HCT116 (cell line): ENCODE measurements around the gene SPRY4.

Source experiments
- EZH2 ChIP-seq: fragments of 200-600 bp; sonication (generic); IDR thresholded peaks from 2 replicates; pipeline ENCODE4 v1.6.1; 2017; ENCODE audit warnings: antibody characterized with exemption, mixed run types
- JUND ChIP-seq: IDR thresholded peaks from 2 replicates; pipeline ENCODE4 v1.6.1; 2012
- POLR2AphosphoS5 ChIP-seq: IDR thresholded peaks from 2 replicates; pipeline ENCODE4 v1.6.1; 2011; ENCODE audit warnings: mild to moderate bottlenecking, low read depth, low read length, moderate library complexity
- SRF ChIP-seq: IDR thresholded peaks from 2 replicates; pipeline ENCODE4 v1.6.1; 2012; ENCODE audit warnings: low read depth
- TCF7L2 ChIP-seq: IDR thresholded peaks from 2 replicates; pipeline ENCODE4 v1.7.0; 2011; ENCODE audit warnings: borderline replicate concordance, inconsistent platforms; ENCODE audit not compliant: insufficient read depth, insufficient read length; ENCODE audit errors: extremely low read depth
- TF ChIP-seq, protein P1 (sequence below), 3 experiments: fragments of 200-600 bp in 1 of 3; sonication (generic) in 1 of 3; IDR thresholded peaks in 2 of 3; conservative IDR thresholded peaks in 1 of 3; 2 replicates each; pipeline ENCODE4 v1.5.1; 2012 to 2017; ENCODE audit warnings: low read depth in 2 of 3, low read length in 2 of 3, antibody characterized with exemption in 1 of 3, borderline replicate concordance in 1 of 3, control low read depth in 1 of 3, mild to moderate bottlenecking in 1 of 3, mixed read lengths in 1 of 3, mixed run types in 1 of 3, moderate library complexity in 1 of 3; ENCODE audit not compliant: insufficient read depth in 1 of 3
- TF ChIP-seq, protein P2 (sequence below): IDR thresholded peaks from 2 replicates; pipeline ENCODE4 v1.6.1; 2012

DNA sequence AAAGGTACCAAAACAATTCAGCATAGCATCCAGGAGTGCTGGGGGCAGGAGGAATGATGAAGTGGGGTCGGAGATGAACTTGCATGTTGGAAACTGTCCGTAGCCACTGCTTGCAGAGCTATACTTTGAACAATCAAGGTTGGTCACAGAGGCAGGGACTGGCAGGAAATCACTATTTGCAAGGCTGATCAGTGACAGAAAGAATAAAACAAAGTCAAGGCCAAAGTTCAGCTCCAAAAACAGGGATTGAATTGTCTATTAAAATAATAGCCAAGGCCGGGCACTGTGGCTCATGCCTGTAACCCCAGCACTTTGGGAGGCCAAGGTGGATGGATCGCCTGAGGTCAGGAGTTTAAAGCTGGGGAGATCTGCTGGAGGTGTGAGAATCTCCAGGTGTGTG is 18.7 kb upstream of the SPRY4 start:
- TF ChIP-seq, protein P1, sequence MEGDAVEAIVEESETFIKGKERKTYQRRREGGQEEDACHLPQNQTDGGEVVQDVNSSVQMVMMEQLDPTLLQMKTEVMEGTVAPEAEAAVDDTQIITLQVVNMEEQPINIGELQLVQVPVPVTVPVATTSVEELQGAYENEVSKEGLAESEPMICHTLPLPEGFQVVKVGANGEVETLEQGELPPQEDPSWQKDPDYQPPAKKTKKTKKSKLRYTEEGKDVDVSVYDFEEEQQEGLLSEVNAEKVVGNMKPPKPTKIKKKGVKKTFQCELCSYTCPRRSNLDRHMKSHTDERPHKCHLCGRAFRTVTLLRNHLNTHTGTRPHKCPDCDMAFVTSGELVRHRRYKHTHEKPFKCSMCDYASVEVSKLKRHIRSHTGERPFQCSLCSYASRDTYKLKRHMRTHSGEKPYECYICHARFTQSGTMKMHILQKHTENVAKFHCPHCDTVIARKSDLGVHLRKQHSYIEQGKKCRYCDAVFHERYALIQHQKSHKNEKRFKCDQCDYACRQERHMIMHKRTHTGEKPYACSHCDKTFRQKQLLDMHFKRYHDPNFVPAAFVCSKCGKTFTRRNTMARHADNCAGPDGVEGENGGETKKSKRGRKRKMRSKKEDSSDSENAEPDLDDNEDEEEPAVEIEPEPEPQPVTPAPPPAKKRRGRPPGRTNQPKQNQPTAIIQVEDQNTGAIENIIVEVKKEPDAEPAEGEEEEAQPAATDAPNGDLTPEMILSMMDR (IDR thresholded peaks at IDR 0.05 in 2 of 3, conservative IDR thresholded peaks at IDR 0.05 in 1 of 3; ENCODE audit: borderline replicate concordance in 1 of 3, insufficient read depth in 1 of 3, low read depth in 2 of 3, low read length in 2 of 3): no peak
- TF ChIP-seq JUND (no peak), TCF7L2 (no peak), POLR2AphosphoS5 (no peak), SRF (no peak), EZH2 (no peak)
- TF ChIP-seq, protein P2, sequence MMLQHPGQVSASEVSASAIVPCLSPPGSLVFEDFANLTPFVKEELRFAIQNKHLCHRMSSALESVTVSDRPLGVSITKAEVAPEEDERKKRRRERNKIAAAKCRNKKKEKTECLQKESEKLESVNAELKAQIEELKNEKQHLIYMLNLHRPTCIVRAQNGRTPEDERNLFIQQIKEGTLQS: no peak
